GM12878 (cell line): Measurements from ENCODE around the gene CAV1. TPM values are rescaled to one million over a fixed set of nuclear protein-coding genes. Genes with fewer than 3 reads are reported as not detected.
A peak's percentile ranks its signal among the peaks of the same experiment; 100 is the strongest.

Experiments used
- ATAC-seq: fragments of 200-7000 bp; cut with Tn5 transposase; 3 replicates; pipeline ENCODE4 v1.9.1; 2020; ENCODE audit warnings: mild to moderate bottlenecking, moderate library complexity
- BruUV-seq: library from RNA; stranded (reverse); fragments of 400-500 nt; replicated peaks from 2 replicates; lab custom pipeline; 2021; lab: Mats Ljungman, UMichigan
- CTCF ChIA-PET: fragments of 300-600 bp; sonication (Branson Sonifier 250); formaldehyde crosslinking; extraction: SDS; loops from one replicate; lab custom pipeline; 2021; ENCODE audit warnings: inconsistent platforms; lab: Yijun Ruan, JAX
- POLR2A ChIA-PET: fragments of 350-600 bp; formaldehyde crosslinking; extraction: SDS; loops from one replicate; lab custom pipeline; 2021; ENCODE audit warnings: inconsistent platforms; lab: Charles Lee
- RAD21 ChIA-PET: fragments of 300-600 bp; sonication (Branson Sonifier 250); formaldehyde crosslinking; loops from one replicate; lab custom pipeline; 2023; ENCODE audit warnings: antibody characterized with exemption; ENCODE audit not compliant: unreplicated experiment; lab: Charles Lee
- SMC1A ChIA-PET: fragments of 300-600 bp; sonication (Branson Sonifier 250); formaldehyde crosslinking; loops from one replicate; lab custom pipeline; 2023; ENCODE audit not compliant: unreplicated experiment, uncharacterized antibody; lab: Charles Lee
- DNase-seq: peaks from one replicate; pipeline ENCODE4 v3.0.0-alpha.2; 2011; ENCODE audit warnings: low read depth, low spot score
- FAIRE-seq: peaks from 3 replicates; lab custom pipeline; 2011; peaks lifted over from hg19 to GRCh38; lab: Jason Lieb, UNC
- H2AFZ ChIP-seq: 2 replicates; pipeline ENCODE4 v1.6.0; 2011; ENCODE audit warnings: low read depth, low read length, control low read depth; ENCODE audit not compliant: control insufficient read depth
- H3K27ac ChIP-seq: 2 replicates; pipeline ENCODE4 v1.5.1; 2011; ENCODE audit warnings: control low read depth; ENCODE audit not compliant: control insufficient read depth, insufficient read depth
- H3K27me3 ChIP-seq, 2 experiments: replicated peaks in 1 of 2; 2 replicates each; pipeline versions ENCODE4 v1.6.0 to v1.6.1; 2011; ENCODE audit warnings: low read length in 1 of 2; ENCODE audit not compliant: control insufficient read depth in 2 of 2, insufficient read depth in 2 of 2
- H3K36me3 ChIP-seq, 2 experiments: 2 replicates each; pipeline ENCODE4 v1.5.1; 2011; ENCODE audit warnings: low read length in 1 of 2; ENCODE audit not compliant: control insufficient read depth in 2 of 2, insufficient read depth in 2 of 2
- H3K4me1 ChIP-seq: 2 replicates; pipeline ENCODE4 v1.6.1; 2011; ENCODE audit warnings: mild to moderate bottlenecking, low read length, moderate library complexity, mixed read lengths; ENCODE audit not compliant: control insufficient read depth, insufficient read depth
- H3K4me2 ChIP-seq: 2 replicates; pipeline ENCODE4 v1.6.0; 2011; ENCODE audit warnings: control low read depth; ENCODE audit not compliant: control insufficient read depth, insufficient read depth
- H3K4me3 ChIP-seq: fragments of 200-600 bp; sonication (generic); 2 replicates; pipeline ENCODE4 v1.5.1; 2016
- H3K79me2 ChIP-seq: 2 replicates; pipeline ENCODE4 v1.6.0; 2011; ENCODE audit warnings: low read length; ENCODE audit not compliant: control insufficient read depth, insufficient read depth
- H3K9ac ChIP-seq: 2 replicates; pipeline ENCODE4 v1.8.0; 2011; ENCODE audit warnings: low read length, control low read depth, mixed read lengths; ENCODE audit not compliant: control insufficient read depth, insufficient read depth
- H3K9me3 ChIP-seq: replicated peaks from 3 replicates; pipeline ENCODE4 v1.5.1; 2011; ENCODE audit warnings: mild to moderate bottlenecking, low read length; ENCODE audit not compliant: control insufficient read depth, insufficient read depth
- H4K20me1 ChIP-seq: 2 replicates; pipeline ENCODE4 v1.6.0; 2011; ENCODE audit not compliant: control insufficient read depth, insufficient read depth
- ATF7 ChIP-seq: fragments of 450-650 bp; IDR thresholded peaks from 2 replicates; pipeline ENCODE4 v1.6.1; 2016; ENCODE audit warnings: low read depth, mild to moderate bottlenecking
- CHD4 ChIP-seq: fragments of 200-600 bp; sonication (generic); IDR thresholded peaks from 2 replicates; pipeline ENCODE4 v1.6.1; 2016; ENCODE audit warnings: mild to moderate bottlenecking
- CTCF ChIP-seq, 3 experiments: IDR thresholded peaks in 2 of 3; conservative IDR thresholded peaks in 1 of 3; 2 replicates each; pipeline ENCODE4 v1.5.1; 2011; ENCODE audit warnings: low read depth in 3 of 3, low read length in 3 of 3, mild to moderate bottlenecking in 3 of 3, control low read depth in 2 of 3, moderate library complexity in 2 of 3, inconsistent platforms in 1 of 3, mixed read lengths in 1 of 3; ENCODE audit not compliant: control insufficient read depth in 2 of 3, insufficient read depth in 1 of 3; ENCODE audit errors: extremely low read depth in 1 of 3
- ETV6 ChIP-seq, 2 experiments: fragments of 450-650 bp in 1 of 2; IDR thresholded peaks in 1 of 2; conservative IDR thresholded peaks in 1 of 2; 2 replicates each; pipeline ENCODE4 v1.6.1; 2014; ENCODE audit warnings: antibody characterized with exemption in 1 of 2, borderline replicate concordance in 1 of 2, low read depth in 1 of 2, mild to moderate bottlenecking in 1 of 2, moderate library complexity in 1 of 2
- JUNB ChIP-seq: IDR thresholded peaks from 2 replicates; pipeline ENCODE4 v1.6.1; 2016; ENCODE audit warnings: antibody characterized with exemption, mild to moderate bottlenecking
- PAX8 ChIP-seq: fragments of 450-650 bp; IDR thresholded peaks from 2 replicates; pipeline ENCODE4 v1.6.1; 2017; ENCODE audit warnings: mild to moderate bottlenecking, moderate library complexity
- PKNOX1 ChIP-seq: fragments of 450-650 bp; IDR thresholded peaks from 2 replicates; pipeline ENCODE4 v1.6.1; 2016; ENCODE audit warnings: mild to moderate bottlenecking
- POLR2A ChIP-seq: IDR thresholded peaks from 2 replicates; pipeline ENCODE4 v1.6.1; 2011; ENCODE audit warnings: low read depth, mild to moderate bottlenecking, low read length
- POU2F2 ChIP-seq: IDR thresholded peaks from 3 replicates; pipeline ENCODE4 v1.6.1; 2011; ENCODE audit warnings: low read depth, mild to moderate bottlenecking, low read length, borderline replicate concordance
- RB1 ChIP-seq: fragments of 450-650 bp; formaldehyde crosslinking; IDR thresholded peaks from 2 replicates; pipeline ENCODE4 v1.6.1; 2017; ENCODE audit warnings: mild to moderate bottlenecking, borderline replicate concordance
- RUNX3 ChIP-seq: IDR thresholded peaks from 2 replicates; pipeline ENCODE4 v1.6.1; 2012; ENCODE audit warnings: low read length, inconsistent platforms
- SMC3 ChIP-seq: IDR thresholded peaks from 2 replicates; pipeline ENCODE4 v1.6.1; 2011; ENCODE audit warnings: low read length, improper control_type of control experiment, borderline replicate concordance
- TBL1XR1 ChIP-seq: IDR thresholded peaks from 2 replicates; pipeline ENCODE4 v1.6.1; 2012; ENCODE audit warnings: low read depth, low read length, improper control_type of control experiment
- TCF7 ChIP-seq: IDR thresholded peaks from 2 replicates; pipeline ENCODE4 v1.6.1; 2014; ENCODE audit warnings: antibody characterized with exemption, borderline replicate concordance
- YY1 ChIP-seq: IDR thresholded peaks from 2 replicates; pipeline ENCODE4 v1.6.1; 2011; ENCODE audit warnings: low read depth, mild to moderate bottlenecking, low read length
- ZNF592 ChIP-seq: fragments of 450-650 bp; IDR thresholded peaks from 2 replicates; pipeline ENCODE4 v1.6.1; 2017; ENCODE audit warnings: mild to moderate bottlenecking, moderate library complexity
- WGBS: methylation state at CpG from one replicate; pipeline ENCODE4 v1.1.6; 2016; ENCODE audit warnings: low lambda C conversion rate; ENCODE audit not compliant: insufficient replicate concordance, insufficient coverage; ENCODE audit errors: missing lambda C conversion rate; 5-methylcytosine and 5-hydroxymethylcytosine counted together
- in situ Hi-C: fragments of 300-500 bp; cut with MboI; formaldehyde crosslinking; loops from 9 replicates; pipeline ENCODE4 v1.14.3; 2018; ENCODE audit warnings: mixed read lengths
- intact Hi-C: fragments of 100-400 bp; cut with micrococcal nuclease; formaldehyde crosslinking; loops from one replicate; pipeline ENCODE4 v1.14.2; 2022; ENCODE audit not compliant: unreplicated experiment
- polyA plus RNA-seq, 11 experiments: library from polyadenylated mRNA; depleted of rRNA in 4 of 11; unstranded in 6 of 11; stranded (reverse) in 5 of 11; fragments of >200 nt; fragmentation: Nextera tagmentation in 4 of 11; fragmentation: Illumina TruSeq in 1 of 11; extraction: Ambion mirVana in 4 of 11; extraction: Trizol in 1 of 11; gene quantifications; 1 replicate in 1 of 11; 2 replicates in 10 of 11; pipeline versions ENCODE4 v1.2.1 to v1.2.3, GENCODE V29; 2011 to 2016; ENCODE audit warnings: inconsistent platforms in 2 of 11, missing spikeins in 2 of 11, low read depth in 1 of 11
- total RNA-seq, 4 experiments: library from RNA; depleted of rRNA in 3 of 4; stranded (reverse); fragments of >200 nt in 3 of 4; fragmentation: Illumina TruSeq in 1 of 4; extraction: Trizol in 1 of 4; gene quantifications; 2 replicates each; pipeline versions ENCODE4 v1.2.1 to v1.2.3, GENCODE V29; 2013 to 2021

The CAV1 gene
- total and polyA plus RNA-seq, 10 of the 15 experiments (the other 5 are each of a cell fraction or from before 2014, with no cell fraction given), result 0.45 to 26.5 (median 2.0) TPM

- Histone ChIP-seq H2AFZ (no peak overlapping the region), H3K4me3 (no peak overlapping the region), H3K27me3 (peaks cover 0 to 2% of the 10 kb centered on the region in 2 experiments; a peak in 2 of 4 replicates), H3K9me3 (no peaks in the 10 kb centered on the region; the same call in 2 of the 3 replicates), H3K79me2 (no peaks in the 10 kb centered on the region), H3K27ac (no peak overlapping the region), H3K9ac (no peak overlapping the region), H3K4me1 (peaks cover 29% of the 10 kb centered on the region), H3K36me3 (no peaks in the 10 kb centered on the region), H3K4me2 (peak overlapping the region; percentile 15), H4K20me1 (no peaks in the 10 kb centered on the region)
- ChIA-PET RAD21 (interaction anchor here (0.5 to 2.8 kb wide), 18 partner anchors 12 to 452 kb away, joined by 3 to 50 read pairs (median 5); no protein-coding TSS in a partner anchor), POLR2A (no interaction called here), CTCF (interaction anchor here (0.6 to 7.1 kb wide), 39 partner anchors 13 to 456 kb away, joined by 3 to 119 read pairs (median 4); partner anchors contain the start of gene CAV1), SMC1A (interaction anchor here (0.6 to 6.3 kb wide), 16 partner anchors 11 to 453 kb away, joined by 3 to 156 read pairs (median 4); no protein-coding TSS in a partner anchor)
- in situ Hi-C loops (no loop called here), intact Hi-C loops (loop anchor here (1.0 to 10.0 kb wide), 4 partner anchors 63 to 454 kb away; no protein-coding TSS in a partner anchor)
- no peak for DNase-seq
- no TSS peak for BruUV-seq
- WGBS, result 0% methylated on average over 3 of the region's 4 CpGs
- peak; percentile 80 for ATAC-seq
- FAIRE-seq, result peak; percentile 73
- TF ChIP-seq ETV6 (conservative IDR thresholded peaks at IDR 0.05 in 1 of 2, IDR thresholded peaks at IDR 0.05 in 1 of 2; ENCODE audit: borderline replicate concordance in 1 of 2, low read depth in 1 of 2) (no peak), YY1 (no peak), SMC3 (peak; percentile 88), POU2F2 (no peak), CTCF (IDR thresholded peaks at IDR 0.05 in 2 of 3, conservative IDR thresholded peaks at IDR 0.05 in 1 of 3; ENCODE audit: control insufficient read depth in 2 of 3, extremely low read depth in 1 of 3, insufficient read depth in 1 of 3, low read depth in 3 of 3, low read length in 3 of 3) (peak; percentile 40 to 70 (median 51); a peak in 5 of 6 replicates), TCF7 (no peak; the same call in 1 of the 2 replicates), ZNF592 (peak; percentile 48; the same call in 1 of the 2 replicates), CHD4 (no peak), TBL1XR1 (no peak), RUNX3 (peak; percentile 57), PKNOX1 (no peak), ATF7 (no peak), POLR2A (no peak), JUNB (no peak), RB1 (no peak), PAX8 (no peak)
Measured at GRCh38 chr7:116588641-116589594, 64.1 kb downstream of the CAV1 start.
